ENCODE results near the gene CACNA1G.

DNA sequence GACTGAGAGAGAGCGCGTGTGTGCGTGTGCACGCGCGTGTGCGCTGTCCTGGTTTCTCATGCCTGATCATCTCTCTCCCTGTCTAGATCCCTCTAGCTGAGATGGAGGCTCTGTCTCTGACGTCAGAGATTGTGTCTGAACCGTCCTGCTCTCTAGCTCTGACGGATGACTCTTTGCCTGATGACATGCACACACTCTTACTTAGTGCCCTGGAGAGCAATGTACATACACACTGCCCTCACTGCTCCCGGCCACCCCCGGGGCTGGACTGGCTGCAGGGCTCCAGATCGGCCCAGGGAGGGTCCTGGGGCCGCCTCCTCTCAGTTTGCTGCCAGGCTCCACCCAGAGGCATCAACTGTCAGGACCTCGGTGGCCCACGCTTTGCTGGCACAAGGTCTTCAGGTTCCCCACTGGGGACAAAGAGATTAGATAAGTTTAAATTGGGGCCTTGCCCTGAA, 61.1 kb downstream of the CACNA1G start:
- TF ChIP-seq, protein P1, sequence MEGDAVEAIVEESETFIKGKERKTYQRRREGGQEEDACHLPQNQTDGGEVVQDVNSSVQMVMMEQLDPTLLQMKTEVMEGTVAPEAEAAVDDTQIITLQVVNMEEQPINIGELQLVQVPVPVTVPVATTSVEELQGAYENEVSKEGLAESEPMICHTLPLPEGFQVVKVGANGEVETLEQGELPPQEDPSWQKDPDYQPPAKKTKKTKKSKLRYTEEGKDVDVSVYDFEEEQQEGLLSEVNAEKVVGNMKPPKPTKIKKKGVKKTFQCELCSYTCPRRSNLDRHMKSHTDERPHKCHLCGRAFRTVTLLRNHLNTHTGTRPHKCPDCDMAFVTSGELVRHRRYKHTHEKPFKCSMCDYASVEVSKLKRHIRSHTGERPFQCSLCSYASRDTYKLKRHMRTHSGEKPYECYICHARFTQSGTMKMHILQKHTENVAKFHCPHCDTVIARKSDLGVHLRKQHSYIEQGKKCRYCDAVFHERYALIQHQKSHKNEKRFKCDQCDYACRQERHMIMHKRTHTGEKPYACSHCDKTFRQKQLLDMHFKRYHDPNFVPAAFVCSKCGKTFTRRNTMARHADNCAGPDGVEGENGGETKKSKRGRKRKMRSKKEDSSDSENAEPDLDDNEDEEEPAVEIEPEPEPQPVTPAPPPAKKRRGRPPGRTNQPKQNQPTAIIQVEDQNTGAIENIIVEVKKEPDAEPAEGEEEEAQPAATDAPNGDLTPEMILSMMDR (IDR thresholded peaks at IDR 0.05; ENCODE audit: low read depth, low read length, missing input control): no peak
- no peak for TF ChIP-seq GABPA (IDR thresholded peaks at IDR 0.05 in 1 of 2, conservative IDR thresholded peaks at IDR 0.05 in 1 of 2)
- TF ChIP-seq, protein P2, sequence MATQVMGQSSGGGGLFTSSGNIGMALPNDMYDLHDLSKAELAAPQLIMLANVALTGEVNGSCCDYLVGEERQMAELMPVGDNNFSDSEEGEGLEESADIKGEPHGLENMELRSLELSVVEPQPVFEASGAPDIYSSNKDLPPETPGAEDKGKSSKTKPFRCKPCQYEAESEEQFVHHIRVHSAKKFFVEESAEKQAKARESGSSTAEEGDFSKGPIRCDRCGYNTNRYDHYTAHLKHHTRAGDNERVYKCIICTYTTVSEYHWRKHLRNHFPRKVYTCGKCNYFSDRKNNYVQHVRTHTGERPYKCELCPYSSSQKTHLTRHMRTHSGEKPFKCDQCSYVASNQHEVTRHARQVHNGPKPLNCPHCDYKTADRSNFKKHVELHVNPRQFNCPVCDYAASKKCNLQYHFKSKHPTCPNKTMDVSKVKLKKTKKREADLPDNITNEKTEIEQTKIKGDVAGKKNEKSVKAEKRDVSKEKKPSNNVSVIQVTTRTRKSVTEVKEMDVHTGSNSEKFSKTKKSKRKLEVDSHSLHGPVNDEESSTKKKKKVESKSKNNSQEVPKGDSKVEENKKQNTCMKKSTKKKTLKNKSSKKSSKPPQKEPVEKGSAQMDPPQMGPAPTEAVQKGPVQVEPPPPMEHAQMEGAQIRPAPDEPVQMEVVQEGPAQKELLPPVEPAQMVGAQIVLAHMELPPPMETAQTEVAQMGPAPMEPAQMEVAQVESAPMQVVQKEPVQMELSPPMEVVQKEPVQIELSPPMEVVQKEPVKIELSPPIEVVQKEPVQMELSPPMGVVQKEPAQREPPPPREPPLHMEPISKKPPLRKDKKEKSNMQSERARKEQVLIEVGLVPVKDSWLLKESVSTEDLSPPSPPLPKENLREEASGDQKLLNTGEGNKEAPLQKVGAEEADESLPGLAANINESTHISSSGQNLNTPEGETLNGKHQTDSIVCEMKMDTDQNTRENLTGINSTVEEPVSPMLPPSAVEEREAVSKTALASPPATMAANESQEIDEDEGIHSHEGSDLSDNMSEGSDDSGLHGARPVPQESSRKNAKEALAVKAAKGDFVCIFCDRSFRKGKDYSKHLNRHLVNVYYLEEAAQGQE (IDR thresholded peaks at IDR 0.05): no peak
- TF ChIP-seq, protein P3, sequence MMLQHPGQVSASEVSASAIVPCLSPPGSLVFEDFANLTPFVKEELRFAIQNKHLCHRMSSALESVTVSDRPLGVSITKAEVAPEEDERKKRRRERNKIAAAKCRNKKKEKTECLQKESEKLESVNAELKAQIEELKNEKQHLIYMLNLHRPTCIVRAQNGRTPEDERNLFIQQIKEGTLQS (IDR thresholded peaks at IDR 0.05): no peak
- TF ChIP-seq, protein P4, sequence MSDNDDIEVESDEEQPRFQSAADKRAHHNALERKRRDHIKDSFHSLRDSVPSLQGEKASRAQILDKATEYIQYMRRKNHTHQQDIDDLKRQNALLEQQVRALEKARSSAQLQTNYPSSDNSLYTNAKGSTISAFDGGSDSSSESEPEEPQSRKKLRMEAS (IDR thresholded peaks at IDR 0.05): no peak
- TF ChIP-seq TAF1 (conservative IDR thresholded peaks at IDR 0.05): no peak
- TF ChIP-seq, protein P5, sequence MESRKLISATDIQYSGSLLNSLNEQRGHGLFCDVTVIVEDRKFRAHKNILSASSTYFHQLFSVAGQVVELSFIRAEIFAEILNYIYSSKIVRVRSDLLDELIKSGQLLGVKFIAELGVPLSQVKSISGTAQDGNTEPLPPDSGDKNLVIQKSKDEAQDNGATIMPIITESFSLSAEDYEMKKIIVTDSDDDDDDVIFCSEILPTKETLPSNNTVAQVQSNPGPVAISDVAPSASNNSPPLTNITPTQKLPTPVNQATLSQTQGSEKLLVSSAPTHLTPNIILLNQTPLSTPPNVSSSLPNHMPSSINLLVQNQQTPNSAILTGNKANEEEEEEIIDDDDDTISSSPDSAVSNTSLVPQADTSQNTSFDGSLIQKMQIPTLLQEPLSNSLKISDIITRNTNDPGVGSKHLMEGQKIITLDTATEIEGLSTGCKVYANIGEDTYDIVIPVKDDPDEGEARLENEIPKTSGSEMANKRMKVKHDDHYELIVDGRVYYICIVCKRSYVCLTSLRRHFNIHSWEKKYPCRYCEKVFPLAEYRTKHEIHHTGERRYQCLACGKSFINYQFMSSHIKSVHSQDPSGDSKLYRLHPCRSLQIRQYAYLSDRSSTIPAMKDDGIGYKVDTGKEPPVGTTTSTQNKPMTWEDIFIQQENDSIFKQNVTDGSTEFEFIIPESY (IDR thresholded peaks at IDR 0.05): no peak
- no peak for TF ChIP-seq EGR1 (IDR thresholded peaks at IDR 0.05; ENCODE audit: low read depth in 2 of 2)
- no peak for TF ChIP-seq RXRA (IDR thresholded peaks at IDR 0.05)
- TF ChIP-seq YY1 (IDR thresholded peaks at IDR 0.05): no peak
- no peak for TF ChIP-seq FOXA1 (IDR thresholded peaks at IDR 0.05)
- TF ChIP-seq SP1 (IDR thresholded peaks at IDR 0.05): no peak
- no peak for TF ChIP-seq JUND (IDR thresholded peaks at IDR 0.05)

Data from liver (tissue), 3 donors.